Choroid plexus epithelial cell (primary cell): ENCODE measurements around the gene MAP2K7.
A peak's percentile ranks its signal among the peaks of the same experiment; 100 is the strongest.

Source experiments
- DNase-seq: peaks from one replicate; pipeline ENCODE4 v3.0.0-alpha.2; 2010; ENCODE audit warnings: low read depth
- H3K4me3 ChIP-seq: 2 replicates; pipeline ENCODE4 v1.5.1; 2011; ENCODE audit warnings: low read depth, mild to moderate bottlenecking, control low read depth, low read length, moderate library complexity
- TF ChIP-seq, protein P1 (sequence below): conservative IDR thresholded peaks from 2 replicates; pipeline ENCODE4 v1.5.1; 2011; ENCODE audit warnings: low read depth, mild to moderate bottlenecking, control low read depth, inconsistent platforms, low read length, moderate library complexity

MAP2K7 gene

DNA sequence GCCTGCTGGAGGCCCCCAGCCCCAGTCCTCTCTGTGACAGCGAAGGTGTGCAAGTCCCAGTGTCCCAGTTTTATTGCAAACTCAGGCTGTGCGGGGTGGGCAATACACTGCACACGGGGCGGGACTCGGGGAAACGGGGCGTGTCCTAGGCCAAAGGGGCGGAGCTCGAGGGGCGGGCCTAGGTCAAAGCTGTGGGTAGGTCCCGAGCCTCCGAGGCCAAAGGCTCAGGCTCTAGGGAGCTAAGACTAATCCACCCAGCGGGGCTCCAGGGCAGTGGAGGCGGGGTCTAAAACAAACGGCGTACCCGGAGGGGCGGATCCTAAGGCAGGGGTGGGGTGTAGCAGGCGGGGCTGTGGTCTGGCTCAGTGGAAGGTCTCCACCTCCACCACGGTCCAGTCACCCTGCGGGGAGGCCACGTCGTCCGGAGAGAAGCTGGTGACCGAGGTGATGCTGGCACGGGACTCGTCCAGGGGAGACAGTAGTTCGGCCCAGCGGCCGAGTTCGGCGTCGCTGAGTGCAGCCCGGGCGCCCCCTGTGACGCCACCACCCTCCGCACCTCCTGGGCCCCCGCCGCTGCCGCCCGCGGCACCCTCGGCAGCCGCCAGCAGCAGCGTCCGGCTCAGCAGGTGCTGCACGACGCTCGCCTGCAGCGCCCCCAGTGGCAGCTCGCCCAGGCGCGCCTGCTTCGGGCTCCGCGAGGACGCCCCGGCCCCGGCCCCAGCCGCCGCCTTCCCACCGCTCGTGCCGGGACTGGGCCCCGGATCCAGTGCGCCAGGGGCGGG is 34.8 kb upstream of the MAP2K7 start:
- DNase-seq: peak; percentile 62
- peak overlapping the region; percentile 32 for H3K4me3 ChIP-seq
- TF ChIP-seq, protein P1, sequence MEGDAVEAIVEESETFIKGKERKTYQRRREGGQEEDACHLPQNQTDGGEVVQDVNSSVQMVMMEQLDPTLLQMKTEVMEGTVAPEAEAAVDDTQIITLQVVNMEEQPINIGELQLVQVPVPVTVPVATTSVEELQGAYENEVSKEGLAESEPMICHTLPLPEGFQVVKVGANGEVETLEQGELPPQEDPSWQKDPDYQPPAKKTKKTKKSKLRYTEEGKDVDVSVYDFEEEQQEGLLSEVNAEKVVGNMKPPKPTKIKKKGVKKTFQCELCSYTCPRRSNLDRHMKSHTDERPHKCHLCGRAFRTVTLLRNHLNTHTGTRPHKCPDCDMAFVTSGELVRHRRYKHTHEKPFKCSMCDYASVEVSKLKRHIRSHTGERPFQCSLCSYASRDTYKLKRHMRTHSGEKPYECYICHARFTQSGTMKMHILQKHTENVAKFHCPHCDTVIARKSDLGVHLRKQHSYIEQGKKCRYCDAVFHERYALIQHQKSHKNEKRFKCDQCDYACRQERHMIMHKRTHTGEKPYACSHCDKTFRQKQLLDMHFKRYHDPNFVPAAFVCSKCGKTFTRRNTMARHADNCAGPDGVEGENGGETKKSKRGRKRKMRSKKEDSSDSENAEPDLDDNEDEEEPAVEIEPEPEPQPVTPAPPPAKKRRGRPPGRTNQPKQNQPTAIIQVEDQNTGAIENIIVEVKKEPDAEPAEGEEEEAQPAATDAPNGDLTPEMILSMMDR: peak; percentile 49

DNA sequence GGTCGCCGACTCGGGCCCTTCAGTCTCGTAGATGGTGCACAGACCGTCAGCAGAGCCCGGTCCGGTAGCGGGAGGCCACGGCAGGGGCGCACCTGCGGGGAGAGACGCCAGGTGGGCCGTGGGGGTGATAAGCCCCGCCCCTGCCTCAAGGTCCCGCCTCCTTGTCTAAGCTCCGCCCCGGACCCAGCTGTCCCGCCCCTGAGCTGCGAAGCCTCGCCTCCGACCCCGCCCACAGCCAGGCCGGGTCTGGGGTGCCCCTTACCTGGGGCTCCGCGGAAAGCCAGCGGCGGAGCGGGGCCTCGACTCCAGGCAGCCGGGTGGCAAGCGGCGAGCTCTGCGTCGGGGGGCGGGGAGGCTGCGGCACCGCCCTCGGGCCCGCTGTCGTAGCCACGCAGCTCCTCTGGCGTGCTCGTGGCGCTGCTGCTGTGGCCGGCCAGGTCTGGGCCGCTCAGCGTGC is 34.2 kb upstream of the MAP2K7 start:
- DNase-seq: peak; percentile 51
- TF ChIP-seq, protein P1: no peak
- peak overlapping the region; percentile 32 for H3K4me3 ChIP-seq

DNA sequence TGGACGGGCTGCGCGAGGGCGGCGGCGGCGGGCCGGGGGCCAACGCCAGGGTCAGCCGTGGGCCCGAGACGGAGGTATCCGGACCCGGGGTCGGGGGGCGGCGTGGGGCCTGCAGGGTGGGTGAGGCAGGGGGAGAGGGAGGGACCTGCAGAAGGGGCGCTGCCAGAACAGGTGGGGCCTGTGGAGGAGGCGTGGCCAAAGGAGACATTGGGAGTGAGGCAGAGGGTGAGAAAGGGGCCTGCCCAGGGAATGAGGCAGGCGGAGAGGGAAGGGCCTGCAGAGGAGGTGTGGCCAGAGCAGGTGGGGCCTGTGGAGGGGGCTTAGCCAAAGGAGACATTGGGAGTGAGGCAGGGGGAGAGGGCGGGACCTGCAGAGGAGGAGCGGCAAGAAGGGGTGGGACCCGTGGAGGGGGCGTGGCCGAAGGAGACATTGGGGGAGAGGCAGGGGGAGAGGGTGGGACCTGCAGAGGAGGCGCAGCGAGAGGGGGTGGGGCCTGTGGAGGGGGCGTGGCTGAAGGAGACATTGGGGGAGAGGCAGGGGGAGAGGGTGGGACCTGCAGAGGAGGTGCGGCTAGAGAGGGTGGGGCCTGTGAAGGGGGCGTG is 33.7 kb upstream of the MAP2K7 start:
- H3K4me3 ChIP-seq: no peak overlapping the region
- peak; percentile 28 for DNase-seq
- TF ChIP-seq, protein P1: no peak

DNA sequence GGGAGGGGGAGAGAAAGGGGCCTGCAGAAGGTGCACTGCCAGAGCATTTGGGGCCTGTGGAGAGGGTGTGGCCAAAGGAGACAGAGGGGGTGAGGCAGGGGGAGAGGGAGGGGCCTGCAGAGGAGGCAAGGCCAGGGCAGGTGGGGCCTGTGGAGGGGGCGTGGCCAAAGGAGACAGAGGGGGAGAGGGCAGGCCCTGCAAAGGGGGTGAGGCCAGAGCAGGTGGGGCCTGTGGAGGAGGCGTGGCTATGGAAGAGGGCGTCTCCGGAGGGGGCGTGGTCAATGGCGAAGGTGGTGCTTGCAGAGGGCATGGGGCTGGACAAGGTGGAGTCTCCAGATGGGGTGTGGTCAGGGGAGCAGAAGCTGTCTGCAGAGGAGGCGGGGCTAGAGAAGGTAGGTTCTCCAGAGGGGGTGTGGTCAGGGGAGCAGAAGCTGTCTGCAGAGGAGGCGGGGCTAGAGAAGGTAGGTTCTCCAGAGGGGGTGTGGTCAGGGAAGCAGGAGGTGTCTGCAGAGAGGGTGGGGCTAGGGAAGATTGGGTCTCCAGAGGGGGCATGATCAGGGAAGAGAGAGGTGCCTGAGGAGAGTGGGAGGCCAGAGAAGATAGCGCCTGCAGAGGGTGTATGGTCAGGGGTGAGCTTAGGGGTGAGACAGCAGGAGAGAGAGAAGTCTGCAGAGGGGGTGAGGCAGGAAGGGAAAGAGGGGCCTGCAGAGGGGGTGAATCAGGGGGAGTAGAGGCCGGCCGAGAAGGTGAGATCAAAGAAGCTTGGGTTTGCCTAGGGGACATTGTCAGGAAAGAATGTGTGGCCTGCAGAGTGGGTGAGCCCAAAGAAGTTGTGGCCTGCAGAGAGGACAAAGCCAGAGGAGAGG is 32.9 kb upstream of the MAP2K7 start:
- DNase-seq: peak; percentile 47
- no peak overlapping the region for H3K4me3 ChIP-seq

DNA sequence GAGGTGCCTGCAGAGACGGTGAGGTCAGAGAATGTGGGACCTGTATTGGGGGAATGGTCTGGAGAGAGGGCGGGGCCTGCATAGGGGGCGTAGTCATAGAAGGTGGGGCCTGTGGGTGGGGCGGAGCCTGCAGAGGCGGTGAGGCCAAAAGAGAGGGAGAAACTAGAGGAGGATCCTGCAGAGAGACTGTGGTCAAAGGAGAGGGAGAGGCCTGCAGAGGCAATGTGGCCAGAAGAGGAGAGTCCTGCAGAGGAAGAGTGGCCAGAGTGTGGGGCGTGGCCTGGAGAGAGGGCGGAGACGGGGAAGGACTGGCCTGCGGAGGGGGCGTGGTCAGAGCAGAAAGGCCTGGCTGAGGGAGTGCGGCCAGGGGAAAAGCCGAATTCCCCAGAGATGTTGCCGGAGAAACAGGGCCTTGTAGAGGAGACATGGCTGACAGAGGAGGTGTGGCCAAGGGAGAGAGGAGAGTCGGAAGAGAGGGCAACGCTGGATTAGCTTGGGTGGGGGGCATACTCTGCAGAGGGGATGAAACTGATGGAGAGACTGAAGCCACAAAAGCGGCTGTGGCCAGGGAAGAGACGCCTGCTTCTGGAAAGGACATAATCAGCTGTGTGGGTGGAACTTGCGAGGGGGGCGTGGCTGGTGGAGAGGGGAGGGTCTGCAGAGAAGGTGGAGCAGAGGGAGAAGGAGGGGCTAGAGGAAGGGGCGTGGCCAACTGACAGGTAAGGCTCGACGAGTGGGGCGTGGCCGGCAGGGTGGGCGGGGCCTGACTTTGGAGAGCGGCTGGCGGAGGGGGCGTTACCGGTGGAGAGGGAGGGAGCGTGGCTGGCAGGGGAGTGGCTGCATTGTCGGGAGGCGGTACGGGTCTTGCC is 32.0 kb upstream of the MAP2K7 start:
- TF ChIP-seq, protein P1: no peak
- peak overlapping the region; percentile 52 for H3K4me3 ChIP-seq

More for the DNA sequence above, 32.9 kb upstream of the MAP2K7 start:
- TF ChIP-seq, protein P1: no peak

More for the DNA sequence above, 32.0 kb upstream of the MAP2K7 start:
- DNase-seq: peak; percentile 97
